NCI-H226 (cell line): ENCODE measurements around the gene RASSF5.

Experiments used
- DNase-seq: peaks from one replicate; pipeline ENCODE4 v3.0.0-alpha.2; 2015

The RASSF5 gene

GRCh38 chr1:206498685-206499084 lies 8.6 kb upstream of the RASSF5 start:
- peak; percentile 53 for DNase-seq

- no peak for DNase-seq
Measured at GRCh38 chr1:206500046-206500445, 7.3 kb upstream of the RASSF5 start.

- no peak for DNase-seq
Measured at GRCh38 chr1:206501881-206502280, 5.5 kb upstream of the RASSF5 start.

- DNase-seq, result no peak
Measured at GRCh38 chr1:206502403-206502802, 4.9 kb upstream of the RASSF5 start.

GRCh38 chr1:206502812-206503211 lies 4.5 kb upstream of the RASSF5 start:
- peak; percentile 58 for DNase-seq

GRCh38 chr1:206503591-206504362 lies 3.6 kb upstream of the RASSF5 start:
- peak; percentile 98 for DNase-seq

GRCh38 chr1:206504363-206504713 lies 3.0 kb upstream of the RASSF5 start:
- no peak for DNase-seq

- DNase-seq, result peak; percentile 46
Measured at GRCh38 chr1:206505702-206506355, 1.5 kb upstream of the RASSF5 start.

GRCh38 chr1:206506405-206507283 lies 687 bp upstream of the RASSF5 start:
- no peak for DNase-seq

GRCh38 chr1:206508130-206508889 lies 979 bp downstream of the RASSF5 start:
- no peak for DNase-seq

GRCh38 chr1:206508956-206509355 lies 1.6 kb downstream of the RASSF5 start:
- no peak for DNase-seq

GRCh38 chr1:206509612-206510257 lies 2.4 kb downstream of the RASSF5 start:
- no peak for DNase-seq

- DNase-seq, result no peak
Measured at GRCh38 chr1:206510371-206510770, 3.0 kb downstream of the RASSF5 start.

- no peak for DNase-seq
Measured at GRCh38 chr1:206511362-206512057, 4.2 kb downstream of the RASSF5 start.

- no peak for DNase-seq
Measured at GRCh38 chr1:206512058-206512850, 4.9 kb downstream of the RASSF5 start.

- no peak for DNase-seq
Measured at GRCh38 chr1:206512851-206513180, 5.5 kb downstream of the RASSF5 start.

- peak; percentile 91 for DNase-seq
Measured at GRCh38 chr1:206513312-206514111, 6.2 kb downstream of the RASSF5 start.

- no peak for DNase-seq
Measured at GRCh38 chr1:206514813-206515387, 7.6 kb downstream of the RASSF5 start.

GRCh38 chr1:206516728-206516990 lies 9.3 kb downstream of the RASSF5 start:
- no peak for DNase-seq

GRCh38 chr1:206517784-206518183 lies 10.5 kb downstream of the RASSF5 start:
- no peak for DNase-seq
